Peyer's patch (tissue), 4 donors: ENCODE measurements around the gene CYTH2.

Experiments used
- CTCF ChIP-seq, 6 experiments: fragments of 450-650 bp in 4 of 6; fragments of 200-600 bp in 2 of 6; sonication (generic) in 1 of 6; IDR thresholded peaks; one replicate each; pipeline ENCODE4 v1.5.1; 2017 to 2019; ENCODE audit warnings: antibody characterized with exemption in 6 of 6, mild to moderate bottlenecking in 3 of 6, moderate library complexity in 1 of 6
- POLR2A ChIP-seq, 2 donors: fragments of 450-650 bp; IDR thresholded peaks; one replicate each; pipeline ENCODE4 v1.5.1; 2017; ENCODE audit warnings: antibody characterized with exemption in 2 of 2, mild to moderate bottlenecking in 2 of 2, moderate library complexity in 2 of 2

GRCh38 chr19:48514123-48514458 is 44.9 kb downstream of the CYTH2 start:
- TF ChIP-seq POLR2A (IDR thresholded peaks at IDR 0.05) (no peak), CTCF (IDR thresholded peaks at IDR 0.05) (no peak)
